OCI-M2 (cell line): ENCODE data around the gene HYDIN.

Experiments
- DNase-seq: peaks from one replicate; lab custom pipeline; 2025; ENCODE audit not compliant: unreplicated experiment; lab: John Stamatoyannopoulos, UW

HYDIN gene

DNA sequence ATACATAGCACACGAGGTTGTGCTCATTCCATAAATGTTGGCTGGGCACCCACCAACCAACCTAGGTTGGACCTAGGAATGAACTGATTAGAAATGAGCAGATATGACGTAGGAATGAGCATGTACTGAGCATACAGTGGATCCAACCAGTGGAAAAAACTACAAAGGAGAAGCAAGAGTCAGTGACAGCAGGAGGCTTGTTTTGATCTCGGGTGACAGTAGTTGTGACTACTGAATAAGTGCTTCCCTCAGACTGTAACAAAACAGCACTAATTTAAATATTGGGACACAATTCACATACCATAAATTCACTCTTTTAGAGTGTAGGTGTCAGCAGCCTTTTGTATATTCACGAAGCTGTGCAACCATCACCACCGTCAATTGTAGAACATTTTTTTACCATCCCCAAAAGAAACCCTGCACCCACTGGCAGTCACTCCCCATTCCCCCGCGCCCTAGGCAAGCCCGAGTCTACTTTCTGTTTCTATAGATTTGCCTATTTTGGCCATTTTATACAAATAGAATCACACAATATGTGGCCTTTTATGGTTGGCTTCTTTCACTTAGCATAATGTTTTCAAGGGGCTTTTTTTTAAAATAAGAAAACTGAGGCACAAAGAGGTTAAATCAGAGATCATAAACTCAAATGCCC is 436.5 kb downstream of the HYDIN start:
- DNase-seq = no peak

DNA sequence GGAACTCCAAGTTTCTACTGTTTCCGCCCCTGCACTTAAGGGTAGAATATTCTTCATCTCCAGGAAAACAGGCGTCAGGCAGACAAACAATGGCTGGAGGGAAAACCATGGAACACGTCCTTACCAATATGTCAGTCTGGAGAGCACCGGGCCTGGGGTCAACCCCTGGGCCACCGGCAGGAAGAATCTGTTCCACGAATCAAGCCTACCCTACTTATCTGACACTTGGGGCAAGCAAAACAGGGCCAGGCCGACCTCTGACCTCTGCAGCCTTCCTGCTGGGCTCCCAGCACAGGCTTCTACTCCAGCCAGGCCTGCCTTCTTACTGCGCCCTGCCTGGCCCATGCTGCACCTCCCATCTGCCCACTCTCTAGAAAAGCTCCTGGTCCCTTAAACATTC is 439.7 kb downstream of the HYDIN start:
- DNase-seq = no peak

DNA sequence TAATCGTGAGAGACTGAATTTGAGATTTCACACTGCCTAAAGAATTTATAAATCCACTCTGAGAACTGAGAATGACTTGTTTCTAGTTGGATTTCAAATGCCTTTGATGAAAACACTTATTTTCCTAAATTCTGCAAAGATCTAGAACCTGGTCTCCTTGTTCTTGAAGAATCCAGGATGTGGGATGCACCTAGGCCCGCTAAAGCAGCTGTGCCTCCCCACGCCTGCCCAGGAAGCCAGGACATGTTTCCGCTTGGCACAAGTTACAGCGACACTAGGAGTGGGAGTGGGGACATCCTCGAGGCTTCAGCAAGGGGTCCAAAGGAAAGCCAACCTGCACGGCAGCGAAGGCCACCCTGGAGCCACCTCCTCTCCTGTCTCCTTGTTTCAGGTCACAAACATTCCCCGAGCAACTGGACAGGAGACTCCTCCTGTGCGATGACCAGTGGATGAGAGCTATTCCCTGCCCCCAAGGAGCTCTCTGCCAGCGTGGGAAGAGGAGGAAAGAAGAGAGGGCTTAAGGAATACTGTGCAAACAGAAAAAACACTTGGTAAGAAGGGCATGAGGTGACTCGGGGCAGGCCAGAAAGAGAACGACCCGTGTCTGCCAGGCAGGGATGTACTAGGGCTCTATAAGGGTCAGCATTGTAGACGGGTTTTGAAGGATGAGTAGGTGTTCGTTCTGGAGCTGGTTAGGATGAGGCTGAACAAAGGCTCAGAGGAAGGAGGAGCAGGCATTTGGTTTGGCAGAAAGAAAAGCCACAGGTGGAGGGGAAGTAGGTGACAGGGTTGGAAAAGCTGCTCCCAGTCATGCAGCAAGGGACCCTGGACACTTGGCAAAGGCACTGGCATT is 440.7 kb downstream of the HYDIN start:
- no peak for DNase-seq

GRCh38 chr16:70788668-70789594 is 441.6 kb downstream of the HYDIN start:
- no peak for DNase-seq

- DNase-seq = no peak
Measured at GRCh38 chr16:70786020-70786755, 444.3 kb downstream of the HYDIN start.

GRCh38 chr16:70784692-70785555 is 445.6 kb downstream of the HYDIN start:
- DNase-seq = no peak

DNA sequence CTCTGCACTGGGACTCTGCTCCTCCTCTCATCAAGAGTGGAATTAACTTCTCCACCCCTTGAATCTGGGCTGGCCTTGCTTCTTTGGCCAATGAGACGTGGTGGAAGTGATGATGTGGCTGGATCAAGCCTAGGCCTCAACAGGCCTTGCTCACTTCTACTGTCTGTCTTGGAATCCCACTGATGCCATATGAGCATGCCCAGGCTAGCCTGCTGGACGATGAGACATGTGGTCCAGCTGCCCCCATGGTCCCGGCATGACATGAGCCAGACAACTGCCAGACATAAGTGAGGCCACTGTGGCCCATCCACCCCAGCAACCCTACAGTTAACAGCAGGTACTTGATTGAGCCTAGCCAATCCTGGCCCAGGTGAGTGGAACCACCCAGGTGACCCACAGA is 448.3 kb downstream of the HYDIN start:
- DNase-seq = no peak

GRCh38 chr16:70781800-70782199 is 448.7 kb downstream of the HYDIN start:
- no peak for DNase-seq

- no peak for DNase-seq
Measured at GRCh38 chr16:70780546-70780945, 450.0 kb downstream of the HYDIN start.

- no peak for DNase-seq
Measured at GRCh38 chr16:70779361-70779760, 451.2 kb downstream of the HYDIN start.

- DNase-seq = no peak
Measured at GRCh38 chr16:70778901-70779309, 451.6 kb downstream of the HYDIN start.

GRCh38 chr16:70777973-70778406 is 452.5 kb downstream of the HYDIN start:
- DNase-seq = no peak

DNA sequence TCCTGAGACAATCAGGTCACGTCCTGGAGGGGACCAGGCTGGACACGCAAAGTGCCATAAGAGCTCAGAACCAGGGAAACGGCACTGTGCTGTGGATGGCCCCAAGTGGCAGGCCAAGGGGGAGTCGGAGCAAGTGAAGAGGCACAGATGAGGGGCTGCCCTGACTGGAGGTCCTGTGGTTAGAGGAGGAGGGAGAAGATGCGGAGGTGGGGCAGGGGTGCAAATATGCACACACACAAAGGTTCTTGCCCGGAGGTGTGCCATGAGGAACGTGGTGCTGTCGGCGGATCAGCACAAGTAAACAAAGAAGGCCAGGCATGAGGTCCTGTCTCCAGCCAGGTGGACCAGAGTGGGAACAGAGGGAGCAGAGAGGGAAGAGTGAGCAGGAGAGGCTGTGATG is 453.0 kb downstream of the HYDIN start:
- DNase-seq = no peak

- no peak for DNase-seq
Measured at GRCh38 chr16:70775399-70775798, 455.1 kb downstream of the HYDIN start.

DNA sequence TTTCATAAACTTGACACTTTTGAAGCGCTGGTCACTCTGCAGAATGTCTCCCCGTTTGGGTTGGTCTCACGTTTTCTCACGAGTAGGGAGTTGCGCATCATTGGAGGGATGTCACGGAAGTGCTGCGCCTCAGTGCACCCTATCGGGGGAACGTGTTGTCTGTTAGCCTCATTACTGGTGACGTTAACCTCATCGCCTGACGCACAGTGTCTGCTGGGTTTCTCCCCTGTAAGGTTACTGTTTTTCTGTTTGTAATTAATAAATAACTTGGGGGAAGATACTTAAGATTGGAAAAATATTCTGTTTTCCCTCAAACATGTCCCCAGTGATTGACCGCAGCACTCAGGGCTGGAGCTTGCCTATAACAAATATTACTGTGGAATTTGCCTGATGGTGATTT is 456.3 kb downstream of the HYDIN start:
- no peak for DNase-seq

GRCh38 chr16:70772493-70772892 is 458.0 kb downstream of the HYDIN start:
- DNase-seq = no peak

DNA sequence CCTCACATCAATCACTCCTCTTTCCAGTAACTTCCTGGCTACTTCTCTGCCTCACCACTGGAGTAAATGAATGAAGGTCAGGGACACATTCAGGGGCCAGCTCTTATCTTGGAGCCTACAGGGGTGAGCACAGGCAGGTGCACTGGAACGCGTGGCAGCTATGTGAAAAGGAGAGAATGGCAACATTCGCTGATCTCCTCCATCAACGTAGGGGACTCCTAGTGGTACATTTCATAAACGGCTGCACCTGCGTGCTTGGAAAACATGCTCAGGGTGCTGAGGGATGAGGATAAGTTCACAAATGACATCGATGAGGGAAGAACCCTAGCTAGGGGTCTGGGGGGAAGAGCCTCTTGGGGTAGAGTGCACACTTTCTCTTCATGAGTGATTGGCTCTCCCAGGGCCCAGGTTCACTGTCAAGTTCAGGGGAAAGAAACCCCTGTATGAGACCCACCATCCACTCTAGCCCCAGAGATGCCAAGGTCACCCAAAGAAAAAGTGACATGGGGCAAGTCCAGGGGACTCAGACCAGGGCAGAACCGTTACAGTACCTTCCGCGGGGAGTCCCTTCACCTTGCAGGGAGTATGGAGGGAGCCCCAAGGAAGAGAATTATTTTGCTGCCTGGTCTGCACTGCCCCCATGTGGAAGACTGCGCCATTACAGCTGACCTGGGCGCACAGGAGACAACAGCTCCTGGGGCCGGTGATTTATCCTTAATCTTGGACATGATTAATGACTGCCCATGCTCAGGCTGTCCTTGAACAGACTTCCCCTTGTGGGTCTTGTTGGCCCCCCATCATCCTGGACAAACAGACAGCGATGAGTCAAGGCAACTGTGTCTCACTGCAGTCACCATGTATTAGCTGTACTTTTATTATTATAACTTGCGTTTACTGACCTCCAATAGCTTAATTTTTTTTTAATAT is 459.6 kb downstream of the HYDIN start:
- DNase-seq = no peak

DNA sequence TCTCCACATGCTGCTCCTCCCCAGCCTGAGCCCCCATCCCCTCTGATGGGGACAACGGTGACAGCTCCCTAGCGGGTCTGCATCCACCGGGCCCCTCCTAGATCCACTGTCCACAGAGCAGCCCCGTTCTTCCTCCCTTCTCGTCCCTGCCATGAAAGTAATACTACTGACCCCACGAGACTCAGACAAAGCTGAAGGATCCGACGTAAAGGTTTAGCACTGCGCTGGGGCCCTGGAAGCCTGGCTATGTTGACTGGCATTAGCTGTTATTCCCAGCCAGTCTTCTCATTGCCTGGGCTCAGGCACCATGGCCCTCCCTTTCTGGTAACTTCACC is 460.3 kb downstream of the HYDIN start:
- DNase-seq = no peak

DNA sequence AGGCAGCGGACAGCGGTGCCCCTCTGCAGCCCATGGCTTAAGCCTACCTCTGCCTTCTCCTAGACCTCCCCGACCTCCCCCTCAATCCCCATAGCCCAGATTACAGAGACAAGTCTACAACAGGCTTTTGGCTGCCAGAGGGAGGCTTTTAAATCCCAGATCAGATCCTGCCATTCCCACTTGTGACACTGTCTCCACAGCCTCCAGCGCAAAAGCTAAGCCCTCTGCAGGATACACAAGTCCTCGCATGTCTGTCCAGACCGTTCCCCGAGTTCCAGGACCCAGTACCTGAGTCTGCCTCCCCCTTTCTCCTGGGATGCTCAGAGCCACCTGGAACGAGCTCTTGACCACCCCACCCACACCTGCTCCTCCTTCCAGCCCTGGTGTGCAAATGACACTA is 460.8 kb downstream of the HYDIN start:
- no peak for DNase-seq
